ENCODE data around the gene CCDC85C. TPM values are rescaled to one million over a fixed set of nuclear protein-coding genes. Genes with fewer than 3 reads are reported as not detected.
A peak's percentile ranks its signal among the peaks of the same experiment; 100 is the strongest.

Gene CCDC85C
- total RNA-seq, 2 donors from 2014 or later, result 32.8 to 45.8 TPM

GRCh38 chr14:99510556-99511139, 93.4 kb downstream of the CCDC85C start:
- Histone ChIP-seq H3K36me3 (ENCODE audit: control insufficient read depth, insufficient read depth, low read length) (peaks cover 63% of the 10 kb centered on the region), H3K4me1 (ENCODE audit: control insufficient read depth, insufficient read depth, low read length) (no peaks in the 10 kb centered on the region), H3K27me3 (ENCODE audit: control insufficient read depth, insufficient read depth, low read length, poor library complexity, severe bottlenecking) (no peaks in the 10 kb centered on the region), H3K9me3 (ENCODE audit: control insufficient read depth, low read length) (no peaks in the 10 kb centered on the region), H3K27ac (ENCODE audit: low read depth, low read length) (no peak overlapping the region), H3K4me3 (ENCODE audit: low read length) (no peak overlapping the region), H3K9ac (ENCODE audit: extremely low read depth, low read length, poor library complexity, severe bottlenecking) (no peak overlapping the region)
- no peak for TF ChIP-seq CTCF (conservative IDR thresholded peaks at IDR 0.05)
- DNase-seq, result no peak
- no peaks in the 10 kb centered on the region for H3K27me3 Mint-ChIP-seq (ENCODE audit: insufficient read depth)
- H3K27ac Mint-ChIP-seq, result no peak overlapping the region
- peaks cover 43% of the 10 kb centered on the region for H3K36me3 Mint-ChIP-seq (ENCODE audit: low read depth)
- no peak overlapping the region for H3K4me3 Mint-ChIP-seq
- WGBS, 2 experiments (ENCODE audit: insufficient coverage in 1 of 2, insufficient read length in 1 of 2), result 81 to 89% methylated on average over 5 to 12 of the region's 15 CpGs
- no peaks in the 10 kb centered on the region for H3K9me3 Mint-ChIP-seq
- H3K4me1 Mint-ChIP-seq, result peaks cover 3% of the 10 kb centered on the region

- WGBS, 2 experiments (ENCODE audit: insufficient coverage in 1 of 2, insufficient read length in 1 of 2), result 97 to 100% methylated on average over 6 to 20 of the region's 27 CpGs
Measured at GRCh38 chr14:99509871-99510555, 94.0 kb downstream of the CCDC85C start.

More at GRCh38 chr14:99509871-99510555, 94.0 kb downstream of the CCDC85C start:
- peaks cover 3% of the 10 kb centered on the region for H3K4me1 Mint-ChIP-seq
- Histone ChIP-seq H3K27me3 (ENCODE audit: control insufficient read depth, insufficient read depth, low read length, poor library complexity, severe bottlenecking) (no peaks in the 10 kb centered on the region), H3K9ac (ENCODE audit: extremely low read depth, low read length, poor library complexity, severe bottlenecking) (no peak overlapping the region), H3K9me3 (ENCODE audit: control insufficient read depth, low read length) (no peaks in the 10 kb centered on the region), H3K27ac (ENCODE audit: low read depth, low read length) (peak overlapping the region; percentile 10), H3K4me1 (ENCODE audit: control insufficient read depth, insufficient read depth, low read length) (no peaks in the 10 kb centered on the region), H3K36me3 (ENCODE audit: control insufficient read depth, insufficient read depth, low read length) (peaks cover 69% of the 10 kb centered on the region), H3K4me3 (ENCODE audit: low read length) (no peak overlapping the region)
- H3K4me3 Mint-ChIP-seq, result no peak overlapping the region
- no peaks in the 10 kb centered on the region for H3K27me3 Mint-ChIP-seq (ENCODE audit: insufficient read depth)
- TF ChIP-seq CTCF (conservative IDR thresholded peaks at IDR 0.05), result no peak
- peaks cover 50% of the 10 kb centered on the region for H3K36me3 Mint-ChIP-seq (ENCODE audit: low read depth)
- H3K9me3 Mint-ChIP-seq, result no peaks in the 10 kb centered on the region
- no peak for DNase-seq
- no peak overlapping the region for H3K27ac Mint-ChIP-seq

Measured in endodermal cell (in vitro differentiated cells).